GM12878 (cell line): Measurements from ENCODE around the gene PDZD7. TPM values are rescaled to one million over a fixed set of nuclear protein-coding genes. Genes with fewer than 3 reads are reported as not detected.

Experiments used
- ATAC-seq: fragments of 200-7000 bp; cut with Tn5 transposase; 3 replicates; pipeline ENCODE4 v1.9.1; 2020; ENCODE audit warnings: mild to moderate bottlenecking, moderate library complexity
- BruUV-seq: library from RNA; stranded (reverse); fragments of 400-500 nt; replicated peaks from 2 replicates; lab custom pipeline; 2021; lab: Mats Ljungman, UMichigan
- CTCF ChIA-PET: fragments of 300-600 bp; sonication (Branson Sonifier 250); formaldehyde crosslinking; extraction: SDS; loops from one replicate; lab custom pipeline; 2021; ENCODE audit warnings: inconsistent platforms; lab: Yijun Ruan, JAX
- POLR2A ChIA-PET: fragments of 350-600 bp; formaldehyde crosslinking; extraction: SDS; loops from one replicate; lab custom pipeline; 2021; ENCODE audit warnings: inconsistent platforms; lab: Charles Lee
- RAD21 ChIA-PET: fragments of 300-600 bp; sonication (Branson Sonifier 250); formaldehyde crosslinking; loops from one replicate; lab custom pipeline; 2023; ENCODE audit warnings: antibody characterized with exemption; ENCODE audit not compliant: unreplicated experiment; lab: Charles Lee
- SMC1A ChIA-PET: fragments of 300-600 bp; sonication (Branson Sonifier 250); formaldehyde crosslinking; loops from one replicate; lab custom pipeline; 2023; ENCODE audit not compliant: unreplicated experiment, uncharacterized antibody; lab: Charles Lee
- DNase-seq: peaks from one replicate; pipeline ENCODE4 v3.0.0-alpha.2; 2011; ENCODE audit warnings: low read depth, low spot score
- FAIRE-seq: peaks from 3 replicates; lab custom pipeline; 2011; peaks lifted over from hg19 to GRCh38; lab: Jason Lieb, UNC
- H2AFZ ChIP-seq: 2 replicates; pipeline ENCODE4 v1.6.0; 2011; ENCODE audit warnings: low read depth, low read length, control low read depth; ENCODE audit not compliant: control insufficient read depth
- H3K27ac ChIP-seq: 2 replicates; pipeline ENCODE4 v1.5.1; 2011; ENCODE audit warnings: control low read depth; ENCODE audit not compliant: control insufficient read depth, insufficient read depth
- H3K27me3 ChIP-seq, 2 experiments: replicated peaks in 1 of 2; 2 replicates each; pipeline versions ENCODE4 v1.6.0 to v1.6.1; 2011; ENCODE audit warnings: low read length in 1 of 2; ENCODE audit not compliant: control insufficient read depth in 2 of 2, insufficient read depth in 2 of 2
- H3K36me3 ChIP-seq, 2 experiments: 2 replicates each; pipeline ENCODE4 v1.5.1; 2011; ENCODE audit warnings: low read length in 1 of 2; ENCODE audit not compliant: control insufficient read depth in 2 of 2, insufficient read depth in 2 of 2
- H3K4me1 ChIP-seq: 2 replicates; pipeline ENCODE4 v1.6.1; 2011; ENCODE audit warnings: mild to moderate bottlenecking, low read length, moderate library complexity, mixed read lengths; ENCODE audit not compliant: control insufficient read depth, insufficient read depth
- H3K4me2 ChIP-seq: 2 replicates; pipeline ENCODE4 v1.6.0; 2011; ENCODE audit warnings: control low read depth; ENCODE audit not compliant: control insufficient read depth, insufficient read depth
- H3K4me3 ChIP-seq: fragments of 200-600 bp; sonication (generic); 2 replicates; pipeline ENCODE4 v1.5.1; 2016
- H3K79me2 ChIP-seq: 2 replicates; pipeline ENCODE4 v1.6.0; 2011; ENCODE audit warnings: low read length; ENCODE audit not compliant: control insufficient read depth, insufficient read depth
- H3K9ac ChIP-seq: 2 replicates; pipeline ENCODE4 v1.8.0; 2011; ENCODE audit warnings: low read length, control low read depth, mixed read lengths; ENCODE audit not compliant: control insufficient read depth, insufficient read depth
- H3K9me3 ChIP-seq: replicated peaks from 3 replicates; pipeline ENCODE4 v1.5.1; 2011; ENCODE audit warnings: mild to moderate bottlenecking, low read length; ENCODE audit not compliant: control insufficient read depth, insufficient read depth
- H4K20me1 ChIP-seq: 2 replicates; pipeline ENCODE4 v1.6.0; 2011; ENCODE audit not compliant: control insufficient read depth, insufficient read depth
- CHD4 ChIP-seq: fragments of 200-600 bp; sonication (generic); IDR thresholded peaks from 2 replicates; pipeline ENCODE4 v1.6.1; 2016; ENCODE audit warnings: mild to moderate bottlenecking
- ESRRA ChIP-seq: IDR thresholded peaks from 2 replicates; pipeline ENCODE4 v1.6.1; 2012; ENCODE audit warnings: mild to moderate bottlenecking, low read length, improper control_type of control experiment
- FOXK2 ChIP-seq: fragments of 450-650 bp; IDR thresholded peaks from 2 replicates; pipeline ENCODE4 v1.6.1; 2017; ENCODE audit warnings: mild to moderate bottlenecking, moderate library complexity
- GATAD2B ChIP-seq: fragments of 450-650 bp; conservative IDR thresholded peaks from 2 replicates; pipeline ENCODE4 v1.6.1; 2017; ENCODE audit warnings: low read depth, mild to moderate bottlenecking, moderate library complexity
- HDAC6 ChIP-seq: fragments of 200-600 bp; sonication (generic); IDR thresholded peaks from one replicate; pipeline ENCODE4 v1.8.0; 2017; ENCODE audit warnings: antibody characterized with exemption; ENCODE audit not compliant: unreplicated experiment
- KLF5 ChIP-seq: fragments of 450-650 bp; IDR thresholded peaks from 2 replicates; pipeline ENCODE4 v1.6.1; 2014; ENCODE audit warnings: mild to moderate bottlenecking; ENCODE audit not compliant: partially characterized antibody
- MYC ChIP-seq: IDR thresholded peaks from 2 replicates; pipeline ENCODE4 v1.6.1; 2011; ENCODE audit warnings: mild to moderate bottlenecking, low read length, moderate library complexity, inconsistent platforms; ENCODE audit not compliant: insufficient read depth, insufficient replicate concordance, insufficient read length, severe bottlenecking
- NRF1 ChIP-seq: conservative IDR thresholded peaks from 2 replicates; pipeline ENCODE4 v1.6.1; 2011; ENCODE audit warnings: mild to moderate bottlenecking, low read depth, low read length, improper control_type of control experiment
- PAX5 ChIP-seq: IDR thresholded peaks from 2 replicates; pipeline ENCODE4 v1.6.1; 2011; ENCODE audit warnings: low read depth, low read length, borderline replicate concordance
- SREBF1 ChIP-seq: IDR thresholded peaks from 2 replicates; pipeline ENCODE4 v1.6.1; 2012; ENCODE audit warnings: mild to moderate bottlenecking, low read length
- STAT3 ChIP-seq: IDR thresholded peaks from 2 replicates; pipeline ENCODE4 v1.6.1; 2011; ENCODE audit warnings: low read depth, low read length, improper control_type of control experiment
- YBX1 ChIP-seq: fragments of 450-650 bp; IDR thresholded peaks from 2 replicates; pipeline ENCODE4 v1.6.1; 2016; ENCODE audit warnings: antibody characterized with exemption
- ZNF207 ChIP-seq: fragments of 450-650 bp; IDR thresholded peaks from 2 replicates; pipeline ENCODE4 v1.6.1; 2014; ENCODE audit warnings: antibody characterized with exemption, mild to moderate bottlenecking, borderline replicate concordance
- WGBS: methylation state at CpG from one replicate; pipeline ENCODE4 v1.1.6; 2016; ENCODE audit warnings: low lambda C conversion rate; ENCODE audit not compliant: insufficient replicate concordance, insufficient coverage; ENCODE audit errors: missing lambda C conversion rate; 5-methylcytosine and 5-hydroxymethylcytosine counted together
- in situ Hi-C: fragments of 300-500 bp; cut with MboI; formaldehyde crosslinking; loops from 9 replicates; pipeline ENCODE4 v1.14.3; 2018; ENCODE audit warnings: mixed read lengths
- intact Hi-C: fragments of 100-400 bp; cut with micrococcal nuclease; formaldehyde crosslinking; loops from one replicate; pipeline ENCODE4 v1.14.2; 2022; ENCODE audit not compliant: unreplicated experiment
- polyA plus RNA-seq, 11 experiments: library from polyadenylated mRNA; depleted of rRNA in 4 of 11; unstranded in 6 of 11; stranded (reverse) in 5 of 11; fragments of >200 nt; fragmentation: Nextera tagmentation in 4 of 11; fragmentation: Illumina TruSeq in 1 of 11; extraction: Ambion mirVana in 4 of 11; extraction: Trizol in 1 of 11; gene quantifications; 1 replicate in 1 of 11; 2 replicates in 10 of 11; pipeline versions ENCODE4 v1.2.1 to v1.2.3, GENCODE V29; 2011 to 2016; ENCODE audit warnings: inconsistent platforms in 2 of 11, missing spikeins in 2 of 11, low read depth in 1 of 11
- total RNA-seq, 4 experiments: library from RNA; depleted of rRNA in 3 of 4; stranded (reverse); fragments of >200 nt in 3 of 4; fragmentation: Illumina TruSeq in 1 of 4; extraction: Trizol in 1 of 4; gene quantifications; 2 replicates each; pipeline versions ENCODE4 v1.2.1 to v1.2.3, GENCODE V29; 2013 to 2021

The PDZD7 gene
- total and polyA plus RNA-seq, 10 of the 15 experiments (the other 5 are each of a cell fraction or from before 2014, with no cell fraction given): 0.01 to 0.20 (median 0.03) TPM; not detected in 7

DNA sequence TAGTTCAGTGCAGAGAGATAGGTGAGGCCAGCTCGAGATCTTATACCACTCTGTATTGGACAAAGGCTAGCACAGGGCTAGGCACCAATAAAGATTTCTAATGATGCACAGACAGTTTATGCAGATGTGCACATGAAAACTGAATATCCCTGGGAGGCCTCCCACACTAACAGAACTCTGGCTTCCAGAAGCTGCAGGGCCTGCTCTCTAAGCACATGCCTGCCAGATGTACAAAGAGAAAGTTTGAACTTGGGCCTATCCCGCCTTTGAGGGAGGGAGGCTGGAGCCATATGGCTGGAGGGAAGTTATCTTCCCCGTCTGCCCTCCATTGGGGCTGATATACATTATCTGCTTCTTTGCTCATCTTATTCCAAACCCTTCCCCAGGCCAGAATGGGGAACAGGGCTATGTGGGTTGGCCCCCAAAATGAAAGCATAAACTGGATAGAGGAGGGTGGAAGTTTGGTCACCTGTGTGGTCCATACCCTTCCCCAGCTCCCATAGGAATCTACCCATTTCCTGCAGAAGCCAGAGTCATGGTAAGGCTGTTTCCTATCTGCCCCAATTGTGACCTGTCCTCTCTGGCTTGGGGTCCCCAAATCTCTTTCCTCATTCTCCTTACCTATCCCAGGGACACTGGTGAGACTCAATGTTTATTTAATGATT lies 34.7 kb upstream of the PDZD7 start (continued):
- TF ChIP-seq NRF1 (no peak), KLF5 (no peak), HDAC6 (no peak), ZNF207 (no peak), SREBF1 (no peak), YBX1 (no peak), STAT3 (no peak), GATAD2B (no peak), CHD4 (no peak), MYC (no peak), PAX5 (no peak), FOXK2 (no peak)

DNA sequence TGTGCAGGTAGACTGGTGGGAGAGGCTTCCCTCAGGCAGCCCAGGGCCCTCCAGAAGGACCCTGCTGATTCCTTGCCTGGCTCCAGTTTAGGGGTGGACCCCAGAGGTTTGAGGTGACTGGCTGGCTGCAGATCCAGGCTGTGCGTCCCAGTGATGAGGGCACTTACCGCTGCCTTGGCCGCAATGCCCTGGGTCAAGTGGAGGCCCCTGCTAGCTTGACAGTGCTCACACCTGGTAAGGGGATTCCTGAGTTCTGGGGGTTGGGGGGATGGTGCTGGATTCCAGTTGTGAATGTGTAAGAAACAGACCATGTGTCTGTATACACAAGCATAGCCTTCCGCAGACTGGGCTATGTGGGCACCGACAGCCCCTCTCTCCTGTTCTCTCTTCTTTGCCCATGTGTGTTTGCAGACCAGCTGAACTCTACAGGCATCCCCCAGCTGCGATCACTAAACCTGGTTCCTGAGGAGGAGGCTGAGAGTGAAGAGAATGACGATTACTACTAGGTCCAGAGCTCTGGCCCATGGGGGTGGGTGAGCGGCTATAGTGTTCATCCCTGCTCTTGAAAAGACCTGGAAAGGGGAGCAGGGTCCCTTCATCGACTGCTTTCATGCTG lies 33.6 kb upstream of the PDZD7 start:
- WGBS: 89% methylated on average over 9 of the region's 9 CpGs
- no peak for FAIRE-seq
- H2AFZ ChIP-seq: no peak overlapping the region
- intact Hi-C loops: loop anchor here (5.0 kb wide), 1 partner anchor 32 kb away; the partner anchor contains the start of genes PDZD7 and SFXN3
- H3K4me3 ChIP-seq: no peak overlapping the region
- ChIA-PET CTCF (interaction anchor here (1.2 to 23.4 kb wide), 5 partner anchors 15 to 77 kb away, joined by 4 to 885 read pairs (median 6); partner anchors contain the start of genes KAZALD1, PDZD7 and SFXN3), SMC1A (interaction anchor here (1.0 to 1.6 kb wide), 2 partner anchors 22 kb away, joined by 5 to 6 read pairs; no protein-coding TSS in a partner anchor), RAD21 (interaction anchor here (0.9 to 7.5 kb wide), 4 partner anchors 14 to 78 kb away, joined by 3 to 70 read pairs (median 42); no protein-coding TSS in a partner anchor), POLR2A (interaction anchor here (4.8 kb wide), 1 partner anchor 22 kb away, joined by 42 read pairs; no protein-coding TSS in a partner anchor)
- H3K9me3 ChIP-seq: no peaks in the 10 kb centered on the region
- H3K79me2 ChIP-seq: peaks cover 15% of the 10 kb centered on the region
- ATAC-seq: no peak
- no peak for DNase-seq
- in situ Hi-C loops: no loop called here
- peaks cover 2 to 3% of the 10 kb centered on the region in 2 experiments; a peak in 1 of 4 replicates for H3K27me3 ChIP-seq
- H3K4me1 ChIP-seq: peaks cover 42% of the 10 kb centered on the region
- H3K9ac ChIP-seq: no peak overlapping the region
- H3K36me3 ChIP-seq: no peaks in the 10 kb centered on the region
- TF ChIP-seq ESRRA: no peak
- TF ChIP-seq, all 136 proteins: peak for 0
- no TSS peak for BruUV-seq
- no peaks in the 10 kb centered on the region for H4K20me1 ChIP-seq
- no peak overlapping the region for H3K27ac ChIP-seq
- H3K4me2 ChIP-seq: no peak overlapping the region
